ENCODE measurements around the gene SMCO2. TPM values are rescaled to one million over a fixed set of nuclear protein-coding genes. Genes with fewer than 3 reads are reported as not detected.

The SMCO2 gene
- total RNA-seq = not detected in 2 replicates

DNA sequence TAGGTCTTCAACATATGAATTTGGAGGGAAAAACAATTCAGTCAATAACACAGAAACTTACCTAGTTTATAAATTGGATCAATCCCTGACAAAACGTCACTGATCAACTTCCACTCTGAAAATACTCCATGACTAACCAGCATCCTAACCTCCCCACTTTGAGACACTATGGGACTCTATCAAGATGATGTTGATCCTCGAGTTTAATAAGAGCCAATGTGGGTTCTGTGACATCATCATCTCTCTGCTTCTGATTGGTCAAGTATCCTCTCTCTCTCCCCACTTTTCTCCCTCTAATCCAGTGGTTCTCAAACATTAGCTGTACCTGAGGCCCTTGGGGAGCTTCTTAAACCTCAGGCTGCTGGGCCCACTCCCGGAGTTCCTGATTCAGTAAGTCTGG lies at the start of gene SMCO2:
Gene SMCO2, plus strand, starts transcription at position 301 of the 400 bp plus-strand sequence. CDS start 23,896 bp downstream, outside the sequence.

GRCh38 chr12:27523642-27524493 lies 77.3 kb downstream of the SMCO2 start, which contains the start of gene PPFIBP1:
Gene PPFIBP1, plus strand, starts transcription at chr12:27524206. Its CDS starts 109,191 bp downstream, at chr12:27633397.

Other genes with a start within 250 kb of the SMCO2 start
- gene STK38L, start 202.4 kb upstream of the SMCO2 start, total RNA-seq = 24.7 and 31.1 TPM in 2 replicates
- gene BMAL2, start 113.9 kb upstream of the SMCO2 start, total RNA-seq = 3.3 and 18.6 TPM in 2 replicates
- gene PPFIBP1, start 77.5 kb downstream of the SMCO2 start, total RNA-seq = 21.6 and 48.7 TPM in 2 replicates
- 1.8 TPM in 1 of 2 replicates, not detected in the other for gene REP15, start 249.7 kb downstream of the SMCO2 start, total RNA-seq